ENCODE measurements around the gene CXCR6.

Gene CXCR6

DNA sequence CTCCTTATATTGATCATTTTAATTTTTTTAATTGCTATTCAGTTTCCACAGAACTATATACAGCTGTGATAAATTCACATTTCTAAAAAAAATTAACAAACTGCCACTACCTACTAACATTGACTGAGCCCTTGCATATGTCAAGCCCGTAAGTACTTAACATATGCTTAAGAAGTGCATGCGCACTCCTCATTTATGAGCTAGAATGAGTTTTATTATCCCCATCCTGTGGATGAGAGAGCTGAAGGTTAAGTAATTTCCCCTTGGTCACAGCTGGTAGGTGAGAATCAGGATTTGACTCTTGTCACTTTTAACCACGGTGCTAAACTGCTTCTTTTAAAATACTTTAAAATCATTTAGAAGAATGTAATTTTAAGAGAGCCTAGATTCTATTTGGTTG, 25.9 kb downstream of the CXCR6 start:
- DNase-seq (ENCODE audit: low spot score), result no peak

DNA sequence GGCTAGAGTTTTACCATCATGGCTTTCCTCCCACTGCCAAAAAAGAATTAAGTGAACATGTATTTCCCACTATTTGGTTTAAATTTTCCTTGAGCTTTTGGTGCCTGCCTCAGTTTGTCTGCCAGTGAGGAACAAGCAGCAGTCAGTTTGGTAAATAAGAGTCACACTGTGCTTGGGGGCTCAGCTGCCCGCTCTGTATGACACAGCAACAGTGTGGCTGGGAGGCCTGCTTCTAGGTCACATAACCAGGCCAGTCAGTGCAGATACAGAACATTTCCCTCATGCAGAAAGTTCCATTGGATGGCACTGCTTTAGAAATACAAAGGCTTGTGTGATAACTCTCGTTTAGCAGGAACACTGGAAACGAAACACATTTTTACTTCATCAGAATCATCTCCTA, 26.7 kb downstream of the CXCR6 start:
- no peak for DNase-seq (ENCODE audit: low spot score)

DNA sequence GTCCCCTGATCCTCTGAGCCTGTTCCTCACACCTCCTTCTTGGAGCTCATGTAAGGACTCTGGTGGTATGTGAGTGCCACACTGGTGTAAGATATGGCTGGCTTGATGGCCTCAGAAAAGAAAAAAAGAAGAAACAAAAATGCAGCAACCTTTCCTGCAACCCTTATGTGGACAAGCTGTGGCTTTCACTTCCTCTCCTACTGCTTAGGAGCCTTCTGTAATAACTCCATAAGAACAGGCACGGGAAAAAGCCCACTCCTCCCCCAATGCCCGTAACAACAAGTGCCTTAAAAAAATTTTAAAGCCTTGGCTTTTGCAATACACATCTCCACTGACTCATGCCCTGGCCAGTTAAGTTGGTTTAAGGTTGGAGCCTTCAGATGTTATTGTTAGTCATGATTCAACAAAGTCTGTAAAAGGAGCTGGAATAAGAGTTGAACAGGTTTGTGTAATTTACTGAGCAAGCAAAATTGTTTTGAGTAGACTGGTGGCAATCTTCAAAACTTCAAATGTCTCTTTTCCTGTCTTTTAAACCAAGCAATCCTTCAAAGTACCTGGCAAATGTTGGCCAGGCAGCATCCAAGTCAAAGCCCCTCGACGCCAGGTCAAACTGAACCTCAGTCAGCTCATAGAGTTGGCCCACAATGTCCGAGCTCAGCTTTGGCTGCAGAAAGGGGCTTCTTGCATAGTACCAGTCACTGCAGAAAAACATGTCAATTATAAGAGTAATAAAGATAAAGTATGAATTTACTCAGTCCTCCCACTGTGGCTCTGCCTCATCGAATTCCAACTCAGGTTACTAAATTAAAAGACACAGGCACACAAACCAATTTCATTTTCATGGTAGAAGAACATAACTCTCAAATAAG, 29.5 kb downstream of the CXCR6 start:
- DNase-seq (ENCODE audit: low spot score), result peak; percentile 26

DNA sequence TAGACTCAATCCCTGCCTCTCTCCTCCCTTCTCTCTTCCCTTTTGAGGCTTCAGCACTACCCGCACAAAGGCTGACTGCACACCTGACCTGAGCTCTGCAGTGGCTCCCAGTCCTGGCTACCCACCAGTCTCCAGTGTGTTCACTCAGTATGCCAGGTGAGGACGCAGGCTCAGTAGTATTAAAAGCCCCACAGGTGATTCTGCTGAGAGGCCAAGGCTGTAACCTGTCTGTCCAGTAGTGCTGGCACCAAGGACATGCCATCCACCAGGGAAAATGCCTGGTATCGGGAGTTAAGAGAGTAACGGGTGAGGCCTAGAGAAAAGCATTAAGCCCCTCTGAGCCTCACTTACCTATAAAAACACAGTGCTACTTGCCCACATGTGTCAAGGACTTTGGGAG, 31.4 kb downstream of the CXCR6 start:
- no peak for DNase-seq (ENCODE audit: low spot score)

DNA sequence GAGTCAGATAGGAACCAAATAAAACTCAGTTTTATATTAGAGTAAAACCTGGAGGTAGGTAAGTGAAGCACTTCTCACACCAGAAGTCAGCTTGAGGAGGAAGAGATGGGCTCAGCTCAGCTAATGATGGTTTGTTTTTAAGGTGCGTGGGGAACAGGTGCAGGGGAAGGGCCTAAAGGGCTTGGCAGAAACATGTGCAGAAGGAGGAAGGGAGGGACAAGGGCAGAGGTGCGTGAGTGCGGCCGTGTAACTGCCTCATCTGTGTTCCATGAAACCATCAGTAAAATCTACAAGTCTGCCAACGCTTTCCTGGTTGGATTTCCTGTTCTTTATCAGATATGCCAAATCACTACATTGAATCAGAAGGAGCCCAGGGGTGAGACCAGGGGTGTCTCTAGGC, 32.4 kb downstream of the CXCR6 start:
- DNase-seq (ENCODE audit: low spot score), result no peak

DNA sequence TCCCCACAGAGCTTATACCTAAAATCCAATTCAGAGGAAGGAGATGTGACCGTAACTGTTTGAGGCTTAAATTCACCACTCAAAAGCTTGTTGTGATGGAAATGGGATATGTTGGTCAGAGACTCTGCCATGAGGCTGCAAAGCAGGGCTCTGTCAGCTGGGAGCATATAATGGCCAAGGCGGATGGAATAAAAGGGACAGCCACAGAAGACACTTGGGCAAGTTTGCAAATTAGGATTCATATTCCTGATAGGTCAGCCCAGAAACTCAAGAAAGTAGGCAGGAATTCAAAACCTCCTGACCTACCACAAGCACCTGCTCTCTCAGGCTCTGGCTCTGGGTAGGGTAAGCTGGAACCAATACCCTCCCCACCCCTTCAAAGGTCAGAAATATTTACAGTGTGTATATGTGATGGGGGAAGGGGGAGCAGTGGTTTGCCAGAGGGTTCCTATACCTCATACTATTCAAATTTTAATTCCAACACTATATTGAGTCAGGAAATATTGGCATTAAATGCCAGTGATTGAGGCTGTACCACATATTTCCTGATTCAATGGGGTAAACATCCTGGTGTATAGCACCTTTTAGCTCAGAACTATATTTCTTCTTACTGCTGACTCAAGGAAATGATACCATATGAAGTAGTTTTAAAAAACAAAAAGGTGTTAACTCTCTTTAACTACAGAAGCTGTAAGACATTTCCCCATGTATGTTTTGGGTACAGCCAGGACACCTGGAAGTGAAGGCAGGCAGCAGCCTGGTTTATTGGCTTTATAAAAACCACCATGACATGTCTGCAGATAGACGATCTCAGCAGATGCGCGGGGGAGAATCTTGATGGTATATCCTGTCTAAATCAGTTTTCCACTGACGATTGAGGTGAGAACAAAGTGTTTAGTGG, 33.2 kb downstream of the CXCR6 start:
- no peak for DNase-seq (ENCODE audit: low spot score)

DNA sequence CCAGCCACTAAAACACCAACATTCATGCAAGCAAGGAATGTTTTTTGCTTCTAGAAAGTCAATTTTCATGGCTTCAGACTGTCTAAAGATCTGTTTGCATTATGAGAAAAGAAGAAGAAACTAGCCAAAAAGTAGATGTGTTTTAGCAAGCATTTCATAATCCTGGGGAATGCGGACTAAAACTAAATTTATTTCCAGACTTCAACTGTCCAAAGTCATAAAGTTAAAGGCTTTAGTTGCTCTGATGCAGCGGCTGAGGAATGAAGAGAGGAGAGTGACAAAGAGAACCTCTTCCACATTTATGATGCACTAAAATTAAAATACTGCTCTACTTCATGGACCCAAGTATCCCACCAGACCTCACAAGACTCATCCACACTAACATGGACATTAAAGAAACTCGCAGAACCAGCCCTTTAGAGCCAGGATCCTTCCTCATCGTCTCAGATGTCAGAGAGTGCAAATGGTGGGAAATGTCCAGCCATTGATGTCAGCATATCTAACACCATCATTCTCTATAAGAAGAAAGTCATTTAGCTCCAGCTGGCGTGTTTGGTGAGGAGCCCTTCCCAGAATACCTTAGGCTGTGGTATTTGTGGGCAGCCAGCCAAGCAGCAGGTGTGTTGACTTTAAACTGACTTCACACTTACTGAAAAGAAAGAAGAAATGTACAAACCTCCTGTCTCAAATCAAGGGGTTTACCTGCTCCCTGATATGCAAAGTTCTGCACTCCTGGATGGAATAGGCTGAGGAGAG, 34.9 kb downstream of the CXCR6 start:
- no peak for DNase-seq (ENCODE audit: low spot score)

DNA sequence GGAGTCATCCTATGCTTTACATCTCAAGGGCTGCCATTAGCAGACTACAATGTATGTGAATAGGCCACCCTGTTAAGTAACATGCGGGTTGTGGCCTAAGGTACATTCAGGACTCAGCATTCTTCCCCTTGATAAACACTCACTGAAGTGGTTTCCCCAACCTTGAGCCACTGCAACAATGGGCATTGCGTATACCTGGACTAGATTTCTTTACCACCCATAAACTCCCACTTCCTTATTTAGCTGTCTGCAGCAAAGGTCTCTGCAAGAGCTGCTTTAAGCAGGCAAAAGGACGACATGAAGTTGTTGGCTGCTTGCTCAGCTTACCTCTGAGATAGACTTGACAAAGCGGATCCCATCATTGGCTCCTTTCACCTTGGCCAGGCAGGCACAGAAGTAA, 36.1 kb downstream of the CXCR6 start:
- DNase-seq (ENCODE audit: low spot score), result no peak

DNA sequence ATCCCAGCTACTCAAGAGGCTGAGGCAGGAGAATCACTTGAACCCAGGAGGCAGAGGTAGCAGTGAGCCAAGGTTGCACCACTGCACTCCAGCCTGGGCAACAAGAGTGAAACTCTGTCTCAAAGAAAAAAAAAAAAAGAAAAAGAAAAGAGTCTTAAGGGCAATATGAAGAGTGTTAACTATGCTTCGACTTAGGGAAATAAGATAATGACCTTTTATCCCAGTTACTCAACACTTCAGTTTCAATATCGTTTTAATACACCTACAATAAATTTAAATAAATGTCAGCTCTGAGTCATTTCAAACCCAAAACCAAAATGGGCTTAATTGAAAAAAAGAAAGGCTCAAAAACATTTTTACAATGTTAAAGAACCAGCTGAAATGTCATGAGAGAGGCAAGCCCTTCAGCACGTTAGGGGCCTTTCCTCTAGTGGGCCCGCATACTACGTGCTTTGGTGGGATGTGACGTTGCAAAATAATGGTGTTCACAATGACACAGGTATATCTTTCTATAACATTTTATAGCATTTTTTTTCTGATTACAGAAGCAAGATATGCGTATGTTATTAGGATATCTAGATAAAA, 37.1 kb downstream of the CXCR6 start:
- DNase-seq (ENCODE audit: low spot score), result no peak

DNA sequence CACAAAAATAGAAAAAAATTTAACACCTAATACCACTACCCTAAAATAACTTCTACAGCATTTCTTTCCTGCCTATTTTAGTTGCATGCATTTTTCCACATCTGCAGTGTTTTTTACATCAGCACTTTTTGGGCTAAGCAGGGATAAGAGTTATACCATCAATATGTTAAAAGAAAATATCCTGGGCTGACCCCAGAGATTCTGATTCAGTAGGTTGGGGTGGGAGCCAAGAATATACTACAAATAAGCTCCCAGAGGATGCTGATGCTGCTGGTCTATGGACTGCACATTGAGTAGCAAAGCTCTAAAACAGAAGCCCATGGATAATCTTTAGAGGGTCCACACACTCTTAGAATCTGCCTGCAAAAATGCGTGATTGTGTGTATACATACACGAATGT, 37.6 kb downstream of the CXCR6 start:
- no peak for DNase-seq (ENCODE audit: low spot score)

DNA sequence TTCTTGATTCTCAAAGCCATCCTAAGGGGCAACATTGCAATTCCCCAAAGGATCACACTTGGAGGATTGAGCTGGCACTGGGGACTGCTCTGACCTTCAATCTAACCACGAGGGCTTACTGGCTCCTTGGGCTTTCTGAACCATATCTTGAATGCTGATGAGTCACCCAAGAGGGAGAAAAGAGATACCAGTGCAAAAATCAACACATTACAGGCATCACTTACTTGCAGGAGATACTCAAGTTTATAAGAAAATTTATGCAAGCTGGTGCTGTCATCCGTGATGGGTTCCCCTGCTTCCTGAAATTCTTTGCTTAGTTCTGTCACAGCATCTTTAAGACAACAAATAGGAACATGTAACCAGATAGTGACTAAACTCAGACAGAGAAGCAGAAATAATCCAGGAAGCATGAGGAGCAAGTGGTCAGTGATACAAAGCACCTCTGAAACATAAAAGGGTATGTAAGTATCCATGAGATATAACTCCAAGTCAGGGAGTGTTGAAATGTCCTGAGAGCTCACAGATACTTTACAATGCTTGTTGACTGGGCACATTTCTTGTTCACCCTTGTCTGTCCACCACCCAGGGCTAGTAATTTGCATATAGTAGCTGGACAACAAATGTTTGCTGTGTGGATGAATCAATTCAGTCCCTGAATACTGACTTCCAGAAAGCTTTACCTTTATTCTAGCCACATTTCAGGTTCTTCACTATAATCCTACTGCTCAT, 38.2 kb downstream of the CXCR6 start:
- DNase-seq (ENCODE audit: low spot score), result no peak

DNA sequence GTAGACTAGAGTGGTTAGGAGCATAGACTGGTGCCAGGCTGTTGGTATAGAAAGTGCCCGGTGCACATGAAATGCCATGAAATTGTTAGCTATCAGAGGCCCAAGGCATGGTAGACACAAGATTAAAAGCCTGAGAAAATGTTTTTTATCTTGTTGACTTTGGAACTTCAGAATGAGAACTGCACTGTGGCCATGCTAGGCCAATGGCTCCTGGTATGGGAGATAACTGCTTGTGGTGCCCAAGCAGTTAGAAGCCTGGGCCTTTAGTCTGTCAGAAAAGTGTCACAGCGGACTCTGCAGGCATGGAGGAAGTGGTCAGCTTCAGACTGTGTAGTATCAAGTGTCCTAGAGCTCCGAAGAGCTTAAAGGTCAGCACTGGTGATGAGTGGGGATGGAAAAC, 40.5 kb downstream of the CXCR6 start:
- DNase-seq (ENCODE audit: low spot score), result no peak

DNA sequence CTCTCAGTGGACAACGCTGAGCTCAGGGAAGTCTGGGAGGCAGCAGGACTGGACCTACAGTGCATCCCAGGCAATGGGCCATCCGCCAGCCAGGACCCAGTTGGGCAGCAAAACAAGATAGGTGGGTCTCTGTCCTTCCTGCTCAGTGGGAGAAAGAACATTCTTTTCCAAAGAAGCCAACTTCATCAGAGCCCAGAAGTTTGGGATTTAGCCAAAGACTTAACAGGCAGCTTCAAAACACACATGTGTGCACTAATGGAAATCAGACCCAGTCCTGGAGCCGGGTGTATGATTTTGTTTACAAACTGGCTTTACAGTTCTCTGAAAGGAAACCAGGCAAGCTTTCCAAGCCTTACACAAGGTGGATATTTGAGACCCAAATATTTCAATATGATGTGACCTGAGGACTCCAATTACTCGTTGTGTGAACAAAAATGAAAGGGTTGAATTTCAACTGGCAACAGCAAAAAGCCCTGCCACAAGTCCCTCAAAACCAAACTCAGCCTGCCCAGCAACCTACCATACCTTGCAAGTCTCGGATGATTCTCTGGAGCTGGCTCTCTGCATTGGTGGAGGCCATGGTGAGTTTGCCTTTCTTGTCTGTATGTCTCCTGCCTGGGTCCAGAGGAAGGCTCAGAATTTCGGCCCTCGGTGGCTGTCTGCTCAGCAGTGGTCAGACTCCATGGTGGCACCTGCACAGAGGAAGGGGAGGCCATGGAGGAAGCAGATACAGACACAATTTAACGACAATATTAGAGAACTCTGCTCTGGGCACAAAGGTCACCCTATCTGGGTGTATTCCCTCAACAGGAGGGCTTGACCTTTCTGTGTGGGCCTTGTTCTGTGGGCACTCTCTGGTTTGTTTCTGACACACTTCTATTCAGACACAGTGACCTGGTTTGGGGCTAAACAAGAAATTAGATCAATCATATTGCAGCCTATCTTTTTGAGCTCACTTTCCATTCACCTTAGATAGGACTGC, 41.4 kb downstream of the CXCR6 start:
- DNase-seq (ENCODE audit: low spot score), result no peak

DNA sequence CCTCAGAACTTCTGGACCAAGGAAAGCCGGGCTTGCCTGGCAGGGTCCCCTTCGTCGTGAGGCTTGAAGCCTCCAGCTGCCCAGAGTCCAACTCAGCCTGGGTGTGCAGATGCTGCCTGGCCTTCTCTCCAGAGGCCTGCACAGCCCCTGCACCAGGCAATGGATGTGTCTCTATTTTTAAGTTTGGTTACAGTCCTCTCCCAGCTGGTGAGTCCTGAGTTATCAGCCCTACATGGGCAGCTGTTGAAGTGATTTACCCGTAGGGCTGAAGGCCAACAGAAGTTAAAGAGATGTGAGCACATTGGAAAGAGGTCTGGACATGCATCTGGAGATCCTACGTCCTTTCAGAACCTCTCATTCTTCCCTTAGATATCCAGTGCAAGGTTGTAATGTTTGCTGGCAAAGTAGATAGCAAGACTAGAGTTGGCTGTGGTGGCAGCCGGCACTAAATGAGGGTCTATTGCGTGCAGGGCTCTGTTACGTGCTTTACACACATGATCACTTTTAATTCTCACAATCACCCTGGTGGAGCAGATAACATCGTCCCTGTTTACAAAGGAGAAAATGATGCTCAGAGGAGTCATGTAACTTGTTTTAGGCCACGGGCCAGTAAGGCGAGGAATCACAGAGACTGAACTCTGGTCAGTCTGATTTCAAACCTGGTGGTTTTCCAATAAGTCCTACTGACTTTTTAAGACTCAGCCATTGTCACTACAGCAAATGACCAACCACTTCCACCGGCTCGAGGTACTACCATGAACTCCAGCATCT, 42.5 kb downstream of the CXCR6 start:
- no peak for DNase-seq (ENCODE audit: low spot score)

DNA sequence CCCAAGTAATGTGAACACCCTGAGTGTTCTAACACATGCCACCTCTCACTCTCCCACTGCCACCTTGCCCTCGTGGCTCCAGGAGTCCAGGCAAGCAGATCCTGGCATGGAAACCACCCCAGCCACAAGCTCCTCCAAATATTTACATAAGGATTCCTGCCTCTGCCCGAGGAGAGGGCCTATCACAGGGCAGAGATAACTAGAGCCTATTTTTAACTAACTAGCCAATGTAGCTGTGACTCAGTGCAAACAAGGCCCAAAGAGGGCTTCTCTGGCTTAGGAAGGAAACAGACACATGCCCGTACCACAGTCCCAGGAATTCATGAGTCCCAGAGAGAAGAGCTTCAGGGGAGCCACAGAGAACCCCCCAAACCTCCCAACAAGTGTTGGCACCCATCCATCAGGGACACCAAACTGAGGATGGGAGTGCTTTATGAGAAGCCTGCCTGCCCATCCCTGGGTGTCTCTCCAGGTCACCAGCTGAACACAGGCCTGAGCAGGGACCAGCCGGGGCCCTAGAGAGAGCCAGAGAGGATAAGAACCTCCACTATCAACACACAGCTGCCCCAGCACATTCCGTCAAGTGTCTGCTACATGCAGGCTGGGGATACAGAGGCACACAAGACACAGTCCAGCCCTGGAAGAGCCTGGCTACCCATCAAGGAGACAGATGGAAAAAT, 43.2 kb downstream of the CXCR6 start:
- DNase-seq (ENCODE audit: low spot score), result no peak

DNA sequence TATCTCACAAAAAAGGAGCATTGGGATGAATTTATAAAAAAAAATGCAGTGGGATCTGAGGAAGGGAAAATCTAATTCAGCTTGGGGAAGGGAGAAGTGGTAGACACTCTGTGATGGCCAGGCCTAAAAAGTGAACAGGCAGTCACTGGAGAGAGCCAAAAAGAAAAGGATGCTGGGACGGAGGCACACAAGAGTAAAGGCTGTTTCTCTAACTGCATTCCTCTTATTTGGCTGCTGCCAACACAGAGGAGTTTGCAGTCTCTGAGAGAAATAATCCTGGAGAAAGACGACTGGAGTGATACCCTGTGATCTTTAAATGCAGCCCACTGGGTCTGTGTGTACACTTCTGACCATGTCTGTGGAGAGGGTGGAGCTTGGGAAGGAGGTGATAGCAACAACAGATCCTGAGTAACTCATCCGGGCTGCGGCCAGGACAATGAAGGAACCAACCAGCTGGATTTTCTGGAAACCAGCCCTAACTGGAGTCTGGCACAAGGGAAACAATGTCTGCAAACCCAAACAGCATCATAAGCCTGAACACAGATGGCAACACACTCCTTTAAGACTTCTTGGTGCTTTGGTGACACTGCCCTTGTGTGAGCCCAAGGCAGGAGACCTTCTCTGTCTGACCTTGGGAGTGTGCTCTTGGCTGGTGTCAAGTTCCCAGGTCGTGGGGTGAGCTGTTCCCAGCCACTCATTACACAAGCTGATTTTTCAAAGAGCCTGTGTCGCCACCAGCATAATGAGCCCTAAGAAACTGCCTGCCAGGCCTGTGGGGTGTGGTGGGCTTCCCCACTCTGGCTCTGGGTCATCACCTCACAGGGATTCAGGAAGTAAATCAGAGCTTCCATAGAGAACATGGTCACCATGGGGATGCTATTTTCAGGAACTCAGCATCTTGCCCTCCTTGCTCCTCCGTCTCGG, 44.4 kb downstream of the CXCR6 start:
- peak; percentile 77 for DNase-seq (ENCODE audit: low spot score)

DNA sequence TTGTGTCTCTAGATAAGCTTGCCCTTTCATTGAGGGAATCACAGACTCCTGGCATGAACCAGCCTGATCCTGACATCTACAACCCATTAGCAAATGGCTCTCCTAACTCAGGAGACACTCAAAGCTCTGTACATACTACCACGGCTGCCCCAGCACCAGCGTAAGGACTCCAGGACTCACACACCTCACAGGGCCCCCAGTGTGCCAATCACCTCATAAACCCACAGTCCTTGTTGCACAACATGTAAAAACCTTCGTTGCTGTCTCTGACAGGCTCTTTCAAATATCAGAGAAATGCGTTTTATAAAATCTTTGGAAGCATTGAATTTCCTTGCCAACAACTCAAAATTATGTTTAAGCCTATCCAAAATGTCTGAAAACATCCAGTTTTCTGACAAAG, 45.1 kb downstream of the CXCR6 start:
- DNase-seq (ENCODE audit: low spot score), result no peak

DNA sequence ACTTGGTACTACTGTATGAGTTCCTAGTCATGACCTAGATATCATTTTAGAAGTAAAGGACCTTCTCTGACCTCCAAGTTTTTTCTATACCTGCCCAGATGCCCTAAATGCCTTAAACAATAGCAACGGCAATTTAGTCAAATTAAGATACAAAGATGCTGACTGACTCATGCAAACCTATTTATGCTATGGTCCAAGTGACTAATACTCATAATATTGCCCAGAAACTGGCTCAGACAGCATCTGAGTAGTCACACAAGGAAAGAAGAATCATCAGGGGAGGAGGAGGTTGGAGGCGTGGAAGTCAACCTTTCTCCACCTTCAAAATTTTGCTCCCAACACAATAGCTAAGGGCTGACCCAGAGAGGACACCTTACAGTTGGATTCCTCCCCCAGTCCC, 45.5 kb downstream of the CXCR6 start:
- DNase-seq (ENCODE audit: low spot score), result no peak

Data from globus pallidus (tissue), 1 donor.